H1 (cell line): ENCODE measurements around the gene KRT75. TPM values are rescaled to one million over a fixed set of nuclear protein-coding genes. Genes with fewer than 3 reads are reported as not detected.

Source experiments
- CEBPB ChIP-seq: IDR thresholded peaks from 2 replicates; pipeline ENCODE4 v1.6.1; 2012; ENCODE audit warnings: low read depth, low read length
- SIX5 ChIP-seq: IDR thresholded peaks from 2 replicates; pipeline ENCODE4 v1.6.1; 2011; ENCODE audit warnings: mild to moderate bottlenecking, low read depth, low read length
- SUZ12 ChIP-seq: fragments of 200-600 bp; sonication (generic); IDR thresholded peaks from 2 replicates; pipeline ENCODE4 v1.6.1; 2012; ENCODE audit warnings: mild to moderate bottlenecking, inconsistent platforms, low read length, moderate library complexity, mixed read lengths
- TAF7 ChIP-seq: optimal IDR thresholded peaks from 2 replicates; pipeline ENCODE3; 2011; ENCODE audit warnings: low read depth, mild to moderate bottlenecking, inconsistent platforms, low read length, moderate library complexity, borderline replicate concordance
- TBP ChIP-seq: IDR thresholded peaks from 2 replicates; pipeline ENCODE4 v1.6.1; 2011; ENCODE audit warnings: low read depth, low read length, improper control_type of control experiment
- polyA plus RNA-seq, 7 experiments: library from polyadenylated mRNA; depleted of rRNA in 3 of 7; stranded (reverse) in 5 of 7; unstranded in 2 of 7; fragments of >200 nt in 5 of 7; fragments of 200-250 nt in 2 of 7; gene quantifications; 1 replicate in 5 of 7; 2 replicates in 1 of 7; 4 replicates in 1 of 7; pipeline versions ENCODE4 v1.2.1 to v1.2.3, GENCODE V29; 2011 to 2013; ENCODE audit warnings: missing spikeins in 2 of 7, mixed read lengths in 2 of 7
- total RNA-seq: library from RNA; stranded (reverse); fragmentation: NEBNext Ultra II Directional; extraction: Animal tissue kit (Norgen Biotek cat#: 25700); gene quantifications from 2 replicates; pipeline ENCODE4 v1.2.1, GENCODE V29; 2021
- TF ChIP-seq, protein P1 (sequence below), 3 experiments: IDR thresholded peaks; 1 replicate in 2 of 3; 2 replicates in 1 of 3; pipeline versions ENCODE4 v1.5.1 to v1.6.1; 2011; ENCODE audit warnings: low read length in 3 of 3, mild to moderate bottlenecking in 3 of 3, inconsistent platforms in 2 of 3, low read depth in 1 of 3, moderate library complexity in 1 of 3; ENCODE audit not compliant: insufficient read depth in 1 of 3; ENCODE audit errors: control extremely low read depth in 1 of 3
- TF ChIP-seq, protein P2 (sequence below): IDR thresholded peaks from 2 replicates; pipeline ENCODE4 v1.6.1; 2012; ENCODE audit warnings: low read length, inconsistent platforms
- TF ChIP-seq, protein P3 (sequence below): IDR thresholded peaks from 2 replicates; pipeline ENCODE4 v1.6.1; 2012; ENCODE audit warnings: inconsistent platforms

Gene KRT75
- total and polyA plus RNA-seq, 2 of the 8 experiments (the other 6 are each of a cell fraction or from before 2014, with no cell fraction given) = not detected

DNA sequence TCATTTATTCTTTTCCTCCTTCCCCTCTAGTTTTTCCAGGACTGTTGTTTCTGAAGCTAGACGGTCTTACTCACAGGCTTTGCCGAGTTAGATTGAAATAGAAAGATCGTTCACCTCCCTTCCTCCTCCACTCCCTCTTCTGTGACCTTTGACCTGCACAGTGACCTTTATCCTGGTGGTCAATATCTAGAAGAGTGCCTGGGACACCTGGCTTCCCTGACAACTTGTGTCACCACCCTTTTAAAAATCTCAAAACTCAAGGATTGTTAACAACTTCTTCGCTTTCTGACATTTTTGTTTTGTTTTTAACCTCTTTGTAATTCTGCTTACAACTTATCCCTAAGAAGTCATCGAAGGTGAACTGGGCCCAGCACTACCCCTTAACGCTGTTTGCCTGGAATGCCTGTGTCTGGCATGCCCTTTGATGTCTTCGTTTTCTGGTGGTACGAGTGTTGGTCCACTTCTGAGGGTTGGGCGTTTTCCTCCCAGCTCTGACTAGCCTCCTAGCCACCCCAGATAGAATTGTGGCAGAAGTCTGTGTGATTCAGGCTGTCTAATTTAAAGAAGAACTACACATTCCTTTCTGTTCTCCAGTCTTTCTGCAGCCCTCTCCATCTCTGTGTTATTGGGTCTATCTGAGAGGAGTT is 2.8 kb upstream of the KRT75 start (continued):
- TF ChIP-seq, protein P1, sequence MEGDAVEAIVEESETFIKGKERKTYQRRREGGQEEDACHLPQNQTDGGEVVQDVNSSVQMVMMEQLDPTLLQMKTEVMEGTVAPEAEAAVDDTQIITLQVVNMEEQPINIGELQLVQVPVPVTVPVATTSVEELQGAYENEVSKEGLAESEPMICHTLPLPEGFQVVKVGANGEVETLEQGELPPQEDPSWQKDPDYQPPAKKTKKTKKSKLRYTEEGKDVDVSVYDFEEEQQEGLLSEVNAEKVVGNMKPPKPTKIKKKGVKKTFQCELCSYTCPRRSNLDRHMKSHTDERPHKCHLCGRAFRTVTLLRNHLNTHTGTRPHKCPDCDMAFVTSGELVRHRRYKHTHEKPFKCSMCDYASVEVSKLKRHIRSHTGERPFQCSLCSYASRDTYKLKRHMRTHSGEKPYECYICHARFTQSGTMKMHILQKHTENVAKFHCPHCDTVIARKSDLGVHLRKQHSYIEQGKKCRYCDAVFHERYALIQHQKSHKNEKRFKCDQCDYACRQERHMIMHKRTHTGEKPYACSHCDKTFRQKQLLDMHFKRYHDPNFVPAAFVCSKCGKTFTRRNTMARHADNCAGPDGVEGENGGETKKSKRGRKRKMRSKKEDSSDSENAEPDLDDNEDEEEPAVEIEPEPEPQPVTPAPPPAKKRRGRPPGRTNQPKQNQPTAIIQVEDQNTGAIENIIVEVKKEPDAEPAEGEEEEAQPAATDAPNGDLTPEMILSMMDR (IDR thresholded peaks at IDR 0.05; ENCODE audit: control extremely low read depth in 1 of 3, insufficient read depth in 1 of 3, low read depth in 1 of 3, low read length in 3 of 3) = no peak
- TF ChIP-seq, protein P2, sequence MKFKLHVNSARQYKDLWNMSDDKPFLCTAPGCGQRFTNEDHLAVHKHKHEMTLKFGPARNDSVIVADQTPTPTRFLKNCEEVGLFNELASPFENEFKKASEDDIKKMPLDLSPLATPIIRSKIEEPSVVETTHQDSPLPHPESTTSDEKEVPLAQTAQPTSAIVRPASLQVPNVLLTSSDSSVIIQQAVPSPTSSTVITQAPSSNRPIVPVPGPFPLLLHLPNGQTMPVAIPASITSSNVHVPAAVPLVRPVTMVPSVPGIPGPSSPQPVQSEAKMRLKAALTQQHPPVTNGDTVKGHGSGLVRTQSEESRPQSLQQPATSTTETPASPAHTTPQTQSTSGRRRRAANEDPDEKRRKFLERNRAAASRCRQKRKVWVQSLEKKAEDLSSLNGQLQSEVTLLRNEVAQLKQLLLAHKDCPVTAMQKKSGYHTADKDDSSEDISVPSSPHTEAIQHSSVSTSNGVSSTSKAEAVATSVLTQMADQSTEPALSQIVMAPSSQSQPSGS = no peak
- TF ChIP-seq TAF7 (no peak), CEBPB (no peak), SIX5 (no peak), TBP (no peak), SUZ12 (no peak)
- TF ChIP-seq, protein P3, sequence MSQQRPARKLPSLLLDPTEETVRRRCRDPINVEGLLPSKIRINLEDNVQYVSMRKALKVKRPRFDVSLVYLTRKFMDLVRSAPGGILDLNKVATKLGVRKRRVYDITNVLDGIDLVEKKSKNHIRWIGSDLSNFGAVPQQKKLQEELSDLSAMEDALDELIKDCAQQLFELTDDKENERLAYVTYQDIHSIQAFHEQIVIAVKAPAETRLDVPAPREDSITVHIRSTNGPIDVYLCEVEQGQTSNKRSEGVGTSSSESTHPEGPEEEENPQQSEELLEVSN = no peak
